HG03196 (cell line): ENCODE data around the gene SMPD3.
A peak's percentile ranks its signal among the peaks of the same experiment; 100 is the strongest.

ENCODE experiments used
- ATAC-seq: cut with Tn5 transposase; IDR thresholded peaks from one replicate; pipeline ENCODE4 v1.9.1; 2021; ENCODE audit not compliant: unreplicated experiment

The SMPD3 gene

GRCh38 chr16:68371706-68372380 lies 76.5 kb downstream of the SMPD3 start:
- no peak for ATAC-seq

GRCh38 chr16:68371276-68371651 lies 77.0 kb downstream of the SMPD3 start:
- ATAC-seq = no peak

- ATAC-seq = no peak
Measured at GRCh38 chr16:68370581-68371275, 77.6 kb downstream of the SMPD3 start.

GRCh38 chr16:68369697-68370580 lies 78.4 kb downstream of the SMPD3 start:
- peak; percentile 43 for ATAC-seq

- ATAC-seq = no peak
Measured at GRCh38 chr16:68369168-68369567, 79.1 kb downstream of the SMPD3 start.

GRCh38 chr16:68368301-68368888 lies 79.9 kb downstream of the SMPD3 start:
- no peak for ATAC-seq

- no peak for ATAC-seq
Measured at GRCh38 chr16:68367891-68368290, 80.4 kb downstream of the SMPD3 start.

GRCh38 chr16:68367440-68367839 lies 80.9 kb downstream of the SMPD3 start:
- no peak for ATAC-seq

- ATAC-seq = no peak
Measured at GRCh38 chr16:68367030-68367429, 81.3 kb downstream of the SMPD3 start.

GRCh38 chr16:68366062-68366461 lies 82.2 kb downstream of the SMPD3 start:
- ATAC-seq = no peak

- ATAC-seq = no peak
Measured at GRCh38 chr16:68365167-68365817, 83.0 kb downstream of the SMPD3 start.

- no peak for ATAC-seq
Measured at GRCh38 chr16:68364561-68364998, 83.7 kb downstream of the SMPD3 start.

- ATAC-seq = no peak
Measured at GRCh38 chr16:68363658-68364521, 84.4 kb downstream of the SMPD3 start.

GRCh38 chr16:68362947-68363657 lies 85.2 kb downstream of the SMPD3 start:
- no peak for ATAC-seq

GRCh38 chr16:68362262-68362913 lies 85.9 kb downstream of the SMPD3 start:
- no peak for ATAC-seq

GRCh38 chr16:68361485-68361884 lies 86.8 kb downstream of the SMPD3 start:
- no peak for ATAC-seq

- no peak for ATAC-seq
Measured at GRCh38 chr16:68360956-68361355, 87.4 kb downstream of the SMPD3 start.

GRCh38 chr16:68360547-68360946 lies 87.8 kb downstream of the SMPD3 start:
- ATAC-seq = no peak
